HL-60 (cell line): ENCODE data around the gene SEH1L.
"Not testable (repeated sequence)": the region's sequence is repeated elsewhere in the genome, so short reads cannot be mapped to it uniquely, and the experiment has no call there.

ENCODE experiments used
- DNase-seq, 2 experiments: peaks; one replicate each; pipeline ENCODE4 v3.0.0-alpha.2; 2010 to 2020; ENCODE audit warnings: low read depth in 1 of 2, low spot score in 1 of 2
- H3K27ac ChIP-seq: fragments of 250-450 bp; sonication (Bioruptor Pico); replicated peaks from 2 replicates; pipeline ENCODE4 v1.5.1; 2020; ENCODE audit warnings: mild to moderate bottlenecking, moderate library complexity
- H3K27me3 ChIP-seq: fragments of 250-450 bp; sonication (Bioruptor Pico); 2 replicates; pipeline ENCODE4 v1.5.1; 2021; ENCODE audit warnings: mild to moderate bottlenecking, moderate library complexity; ENCODE audit not compliant: insufficient read depth, poor library complexity, severe bottlenecking
- H3K4me3 ChIP-seq: replicated peaks from 2 replicates; pipeline ENCODE4 v1.5.1; 2011; ENCODE audit warnings: mild to moderate bottlenecking, control low read depth, low read length; ENCODE audit not compliant: insufficient read depth
- CTCF ChIP-seq: IDR thresholded peaks from one replicate; pipeline ENCODE4 v1.5.1; 2011; ENCODE audit warnings: low read length, control low read depth, inconsistent platforms; ENCODE audit not compliant: insufficient read depth
- GABPA ChIP-seq: IDR thresholded peaks from 2 replicates; pipeline ENCODE4 v1.6.1; 2012; ENCODE audit warnings: low read depth
- POLR2AphosphoS5 ChIP-seq: IDR thresholded peaks from 2 replicates; pipeline ENCODE4 v1.6.1; 2012; ENCODE audit warnings: low read depth
- SPI1 ChIP-seq: IDR thresholded peaks from 2 replicates; pipeline ENCODE4 v1.6.1; 2012; ENCODE audit warnings: low read depth, mild to moderate bottlenecking, borderline replicate concordance
- TF ChIP-seq, protein P1 (sequence below): IDR thresholded peaks from 2 replicates; pipeline ENCODE4 v1.6.1; 2012; ENCODE audit warnings: low read depth; ENCODE audit not compliant: insufficient replicate concordance

SEH1L gene

DNA sequence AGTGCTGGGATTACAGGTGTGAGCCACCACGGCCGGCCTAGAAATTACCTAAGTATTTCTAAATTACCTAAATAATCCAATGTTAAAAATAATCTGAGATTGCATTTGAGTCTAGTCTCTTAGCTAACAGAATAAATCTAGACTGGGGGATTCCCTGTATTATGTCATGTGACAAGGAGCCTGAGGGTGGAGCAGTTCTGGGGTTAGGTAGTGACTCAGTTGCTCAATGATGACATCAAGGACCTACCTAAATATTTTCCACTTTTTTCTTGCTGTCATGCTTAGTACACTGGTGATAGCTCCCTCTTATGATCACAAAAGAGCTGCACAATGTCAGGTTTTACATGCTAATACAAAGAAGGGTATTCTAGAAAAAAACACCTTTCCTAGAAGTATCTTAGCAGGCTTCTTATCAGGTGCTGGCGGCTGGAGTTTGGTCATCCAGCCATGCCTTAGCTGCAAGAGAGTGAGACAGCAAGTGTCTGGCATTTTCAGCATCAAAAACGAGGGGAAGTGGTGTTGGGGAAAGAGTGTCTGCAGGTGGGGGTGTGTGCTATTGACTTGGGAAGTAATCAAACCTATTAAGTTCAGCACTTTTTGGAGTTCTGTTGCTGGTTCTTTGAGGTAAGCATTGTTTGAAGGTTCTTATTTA lies 25.9 kb downstream of the SEH1L start:
- H3K27me3 ChIP-seq = no peaks in the 10 kb centered on the region
- H3K4me3 ChIP-seq = no peak overlapping the region
- no peak overlapping the region for H3K27ac ChIP-seq
- TF ChIP-seq, protein P1, sequence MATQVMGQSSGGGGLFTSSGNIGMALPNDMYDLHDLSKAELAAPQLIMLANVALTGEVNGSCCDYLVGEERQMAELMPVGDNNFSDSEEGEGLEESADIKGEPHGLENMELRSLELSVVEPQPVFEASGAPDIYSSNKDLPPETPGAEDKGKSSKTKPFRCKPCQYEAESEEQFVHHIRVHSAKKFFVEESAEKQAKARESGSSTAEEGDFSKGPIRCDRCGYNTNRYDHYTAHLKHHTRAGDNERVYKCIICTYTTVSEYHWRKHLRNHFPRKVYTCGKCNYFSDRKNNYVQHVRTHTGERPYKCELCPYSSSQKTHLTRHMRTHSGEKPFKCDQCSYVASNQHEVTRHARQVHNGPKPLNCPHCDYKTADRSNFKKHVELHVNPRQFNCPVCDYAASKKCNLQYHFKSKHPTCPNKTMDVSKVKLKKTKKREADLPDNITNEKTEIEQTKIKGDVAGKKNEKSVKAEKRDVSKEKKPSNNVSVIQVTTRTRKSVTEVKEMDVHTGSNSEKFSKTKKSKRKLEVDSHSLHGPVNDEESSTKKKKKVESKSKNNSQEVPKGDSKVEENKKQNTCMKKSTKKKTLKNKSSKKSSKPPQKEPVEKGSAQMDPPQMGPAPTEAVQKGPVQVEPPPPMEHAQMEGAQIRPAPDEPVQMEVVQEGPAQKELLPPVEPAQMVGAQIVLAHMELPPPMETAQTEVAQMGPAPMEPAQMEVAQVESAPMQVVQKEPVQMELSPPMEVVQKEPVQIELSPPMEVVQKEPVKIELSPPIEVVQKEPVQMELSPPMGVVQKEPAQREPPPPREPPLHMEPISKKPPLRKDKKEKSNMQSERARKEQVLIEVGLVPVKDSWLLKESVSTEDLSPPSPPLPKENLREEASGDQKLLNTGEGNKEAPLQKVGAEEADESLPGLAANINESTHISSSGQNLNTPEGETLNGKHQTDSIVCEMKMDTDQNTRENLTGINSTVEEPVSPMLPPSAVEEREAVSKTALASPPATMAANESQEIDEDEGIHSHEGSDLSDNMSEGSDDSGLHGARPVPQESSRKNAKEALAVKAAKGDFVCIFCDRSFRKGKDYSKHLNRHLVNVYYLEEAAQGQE = no peak
- TF ChIP-seq SPI1 = no peak
- TF ChIP-seq POLR2AphosphoS5 = no peak
- no peak for TF ChIP-seq CTCF
- no peak for TF ChIP-seq GABPA
- DNase-seq = no peak

DNA sequence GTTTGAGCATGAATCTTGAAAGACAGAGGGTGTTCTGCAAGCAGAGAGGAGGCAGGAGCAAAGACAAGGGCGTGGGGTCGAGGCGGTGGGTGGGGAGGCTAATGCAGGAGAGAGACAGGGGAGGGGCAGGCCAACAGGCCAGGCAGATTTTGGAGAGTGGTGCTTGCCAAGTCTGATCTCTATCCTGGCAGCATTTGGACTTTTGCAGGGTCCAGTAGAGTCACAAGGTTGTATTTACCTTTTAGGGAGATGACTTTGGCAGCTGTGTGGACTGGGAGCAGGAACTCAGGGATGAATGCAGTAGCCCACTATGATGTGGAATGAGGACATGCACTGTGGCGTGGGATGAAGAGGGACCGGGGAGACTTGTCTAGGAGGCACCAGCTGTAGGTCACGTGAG lies 27.7 kb downstream of the SEH1L start:
- H3K27ac ChIP-seq = no peak overlapping the region
- H3K27me3 ChIP-seq = no peaks in the 10 kb centered on the region
- DNase-seq = no peak
- TF ChIP-seq POLR2AphosphoS5 = no peak
- no peak for TF ChIP-seq CTCF
- no peak for TF ChIP-seq GABPA
- TF ChIP-seq, protein P1 = no peak
- no peak for TF ChIP-seq SPI1
- H3K4me3 ChIP-seq = no peak overlapping the region

- no peak overlapping the region for H3K4me3 ChIP-seq
- no peak for DNase-seq
- no peak for TF ChIP-seq SPI1
- H3K27me3 ChIP-seq = no peaks in the 10 kb centered on the region
- H3K27ac ChIP-seq = no peak overlapping the region
Observed at GRCh38 chr18:12976305-12976704, 28.5 kb downstream of the SEH1L start.

DNA sequence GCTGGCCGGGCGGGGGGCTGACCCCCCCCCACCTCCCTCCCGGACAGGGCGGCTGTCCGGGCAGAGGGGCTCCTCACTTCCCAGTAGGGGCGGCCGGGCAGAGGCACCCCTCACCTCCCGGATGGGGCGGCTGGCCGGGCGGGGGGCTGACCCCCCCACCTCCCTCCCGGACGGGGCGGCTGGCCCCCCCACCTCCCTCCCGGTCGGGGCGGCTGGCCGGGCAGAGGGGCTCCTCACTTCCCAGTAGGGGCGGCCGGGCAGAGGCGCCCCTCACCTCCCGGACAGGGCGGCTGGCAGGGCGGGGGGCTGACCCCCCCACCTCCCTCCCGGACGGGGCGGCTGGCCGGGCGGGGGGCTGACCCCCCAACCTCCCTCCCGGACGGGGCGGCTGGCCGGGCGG lies 32.3 kb downstream of the SEH1L start:
- not testable (repeated sequence) for H3K4me3 ChIP-seq, DNase-seq, H3K27me3 ChIP-seq, H3K27ac ChIP-seq

DNA sequence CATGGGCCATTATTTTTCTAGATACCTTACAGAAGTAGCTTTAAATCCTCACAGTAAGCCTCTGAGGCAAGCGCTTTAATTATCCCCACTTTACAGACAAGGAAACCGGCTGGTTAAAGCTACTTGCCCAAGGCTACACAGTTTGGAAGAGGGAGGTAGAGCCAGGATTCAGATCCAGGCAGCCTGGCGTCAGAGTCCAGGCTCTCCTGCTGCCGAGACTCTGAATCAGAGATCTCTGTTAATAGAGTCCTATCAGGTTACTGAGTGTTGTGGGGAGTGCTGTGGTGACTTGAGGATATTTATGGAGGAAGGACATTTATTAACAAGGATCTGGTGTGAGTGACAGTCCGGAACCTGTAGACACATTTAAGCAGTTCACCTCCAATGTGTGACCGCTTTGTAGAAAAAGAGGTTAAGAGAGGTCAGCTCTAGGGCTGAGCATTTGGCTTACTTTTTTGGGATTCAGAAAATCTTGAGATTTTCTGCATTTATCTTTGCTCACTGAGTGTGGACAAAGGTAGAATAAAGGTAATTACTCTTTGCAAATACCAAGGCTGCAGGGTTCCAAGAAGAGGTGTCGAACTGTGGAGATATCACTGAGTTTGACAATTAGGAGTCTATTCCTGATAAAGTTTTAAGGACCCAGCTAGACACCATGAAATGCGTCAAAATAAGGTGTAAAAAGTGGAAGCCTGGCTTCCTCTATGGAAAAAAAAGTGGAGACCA lies 41.7 kb downstream of the SEH1L start:
- peak overlapping the region; percentile 92 for H3K27ac ChIP-seq
- DNase-seq = no peak
- peak; percentile 38; the same call in 1 of the 2 replicates for TF ChIP-seq SPI1
- TF ChIP-seq CTCF = no peak
- H3K27me3 ChIP-seq = no peaks in the 10 kb centered on the region
- H3K4me3 ChIP-seq = no peak overlapping the region
